IMR-90 (cell line): ENCODE results near the gene ERC2. TPM values are rescaled to one million over a fixed set of nuclear protein-coding genes. Genes with fewer than 3 reads are reported as not detected.

Experiments
- ATAC-seq: fragments of 200-7000 bp; cut with Tn5 transposase; 2 replicates; pipeline ENCODE4 v1.9.1; 2020; ENCODE audit warnings: low read depth, mild to moderate bottlenecking, moderate library complexity
- BruUV-seq: library from RNA; stranded (reverse); fragments of 400-500 nt; replicated peaks from 2 replicates; lab custom pipeline; 2021; lab: Mats Ljungman, UMichigan
- CTCF ChIA-PET: fragments of 300-600 bp; formaldehyde crosslinking; extraction: SDS; loops from one replicate; lab custom pipeline; 2021; ENCODE audit warnings: antibody characterized with exemption; lab: Yijun Ruan, JAX
- POLR2A ChIA-PET: fragments of 300-600 bp; sonication (Branson Sonifier 250); formaldehyde crosslinking; loops from one replicate; lab custom pipeline; 2022; ENCODE audit warnings: antibody characterized with exemption; ENCODE audit not compliant: unreplicated experiment; lab: Charles Lee
- DNase-seq: peaks from one replicate; pipeline ENCODE4 v3.0.0; 2013
- H2AFZ ChIP-seq: replicated peaks from 2 replicates; pipeline ENCODE3; 2013; ENCODE audit warnings: low read length, mild to moderate bottlenecking; ENCODE audit not compliant: poor library complexity
- H2AK5ac ChIP-seq: 2 replicates; pipeline ENCODE4 v1.6.1; 2013; ENCODE audit warnings: low read depth, low read length, inconsistent platforms
- H2AK9ac ChIP-seq: replicated peaks from 2 replicates; pipeline ENCODE3; 2013; ENCODE audit warnings: mild to moderate bottlenecking, low read depth, low read length, moderate library complexity; ENCODE audit not compliant: poor library complexity
- H2BK120ac ChIP-seq: 2 replicates; pipeline ENCODE4 v1.6.1; 2013; ENCODE audit warnings: low read depth, low read length, inconsistent platforms
- H2BK15ac ChIP-seq: 3 replicates; pipeline ENCODE4 v1.6.1; 2013; ENCODE audit warnings: low read depth, low read length, inconsistent platforms
- H2BK20ac ChIP-seq: 2 replicates; pipeline ENCODE4 v1.6.1; 2013; ENCODE audit warnings: low read depth, mild to moderate bottlenecking, inconsistent platforms, low read length, moderate library complexity
- H2BK5ac ChIP-seq: 2 replicates; pipeline ENCODE4 v1.6.1; 2013; ENCODE audit warnings: mild to moderate bottlenecking, low read depth, low read length, inconsistent platforms; ENCODE audit not compliant: poor library complexity, severe bottlenecking
- H3K14ac ChIP-seq: replicated peaks from 2 replicates; pipeline ENCODE4 v1.6.1; 2013; ENCODE audit warnings: low read depth, low read length, inconsistent platforms
- H3K18ac ChIP-seq: 2 replicates; pipeline ENCODE4 v1.6.1; 2013; ENCODE audit warnings: low read depth, low read length, control low read depth
- H3K23ac ChIP-seq: 2 replicates; pipeline ENCODE4 v1.6.1; 2013; ENCODE audit warnings: low read depth, low read length, inconsistent platforms
- H3K27ac ChIP-seq: 2 replicates; pipeline ENCODE4 v1.5.1; 2013; ENCODE audit warnings: mild to moderate bottlenecking, control low read depth, low read length; ENCODE audit not compliant: insufficient read depth
- H3K27me3 ChIP-seq: 2 replicates; pipeline ENCODE4 v1.6.1; 2013; ENCODE audit warnings: low read length; ENCODE audit not compliant: control insufficient read depth, insufficient read depth
- H3K36me3 ChIP-seq: 2 replicates; pipeline ENCODE4 v1.6.1; 2013; ENCODE audit warnings: low read length, mixed read lengths; ENCODE audit not compliant: control insufficient read depth, insufficient read depth
- H3K4ac ChIP-seq: 2 replicates; pipeline ENCODE4 v1.6.1; 2013; ENCODE audit warnings: low read depth, low read length, inconsistent platforms
- H3K4me1 ChIP-seq: 2 replicates; pipeline ENCODE4 v1.6.1; 2013; ENCODE audit warnings: low read length, mixed read lengths; ENCODE audit not compliant: control insufficient read depth, insufficient read depth
- H3K4me2 ChIP-seq: 2 replicates; pipeline ENCODE4 v1.6.1; 2013; ENCODE audit warnings: low read depth, mild to moderate bottlenecking, control low read depth, low read length, moderate library complexity
- H3K4me3 ChIP-seq: 2 replicates; pipeline ENCODE4 v1.5.1; 2013; ENCODE audit warnings: low read depth, mild to moderate bottlenecking, control low read depth, low read length, moderate library complexity; ENCODE audit not compliant: insufficient read depth
- H3K56ac ChIP-seq: 2 replicates; pipeline ENCODE4 v1.6.1; 2013; ENCODE audit warnings: low read length, inconsistent platforms; ENCODE audit not compliant: insufficient read depth; ENCODE audit errors: extremely low read depth
- H3K79me1 ChIP-seq, 2 experiments: 2 replicates each; pipeline ENCODE4 v1.6.1; 2013; ENCODE audit warnings: low read length in 2 of 2, inconsistent platforms in 1 of 2, low read depth in 1 of 2
- H3K9ac ChIP-seq: 2 replicates; pipeline ENCODE4 v1.6.1; 2013; ENCODE audit warnings: low read depth, low read length, control low read depth
- H3K9me1 ChIP-seq: 2 replicates; pipeline ENCODE4 v1.6.1; 2013; ENCODE audit warnings: low read length, inconsistent platforms; ENCODE audit not compliant: insufficient read depth
- H3K9me3 ChIP-seq: 2 replicates; pipeline ENCODE4 v1.6.1; 2013; ENCODE audit warnings: low read length; ENCODE audit not compliant: control insufficient read depth, insufficient read depth
- H4K20me1 ChIP-seq: 2 replicates; pipeline ENCODE4 v1.6.1; 2013; ENCODE audit warnings: low read length, inconsistent platforms; ENCODE audit not compliant: insufficient read depth
- H4K5ac ChIP-seq: 2 replicates; pipeline ENCODE4 v1.6.1; 2013; ENCODE audit warnings: mild to moderate bottlenecking, low read depth, low read length, control low read depth
- H4K8ac ChIP-seq, 2 experiments: 2 replicates each; pipeline ENCODE4 v1.6.1; 2013; ENCODE audit warnings: low read depth in 2 of 2, low read length in 2 of 2, control low read depth in 1 of 2, inconsistent platforms in 1 of 2
- H4K91ac ChIP-seq: 2 replicates; pipeline ENCODE4 v1.6.1; 2013; ENCODE audit warnings: low read depth, low read length, inconsistent platforms; ENCODE audit not compliant: insufficient read depth
- FOS ChIP-seq: fragments of 150-350 bp; IDR thresholded peaks from 2 replicates; pipeline ENCODE4 v1.6.1; 2016; ENCODE audit warnings: low read depth, low read length
- MAFK ChIP-seq: IDR thresholded peaks from 2 replicates; pipeline ENCODE4 v1.6.1; 2012; ENCODE audit warnings: low read depth, low read length, improper control_type of control experiment
- MAZ ChIP-seq: IDR thresholded peaks from 2 replicates; pipeline ENCODE4 v1.6.1; 2012; ENCODE audit warnings: low read depth, mild to moderate bottlenecking, low read length, improper control_type of control experiment, moderate library complexity, borderline replicate concordance
- MXI1 ChIP-seq: IDR thresholded peaks from 2 replicates; pipeline ENCODE4 v1.6.1; 2012; ENCODE audit warnings: low read depth, mild to moderate bottlenecking, low read length, moderate library complexity, borderline replicate concordance
- NFE2L2 ChIP-seq: fragments of 150-350 bp; IDR thresholded peaks from 2 replicates; pipeline ENCODE4 v1.6.1; 2016; ENCODE audit warnings: low read depth, mild to moderate bottlenecking, low read length
- POLR2A ChIP-seq: IDR thresholded peaks from 2 replicates; pipeline ENCODE4 v1.6.1; 2012; ENCODE audit warnings: mild to moderate bottlenecking, low read depth, low read length
- RAD21 ChIP-seq: IDR thresholded peaks from 2 replicates; pipeline ENCODE4 v1.6.1; 2012; ENCODE audit warnings: low read length, improper control_type of control experiment
- RFX5 ChIP-seq: IDR thresholded peaks from 2 replicates; pipeline ENCODE4 v1.8.0; 2012; ENCODE audit warnings: low read depth, mild to moderate bottlenecking, low read length, moderate library complexity
- SMC3 ChIP-seq: fragments of 150-350 bp; IDR thresholded peaks from 2 replicates; pipeline ENCODE4 v1.6.1; 2016; ENCODE audit warnings: low read depth, mild to moderate bottlenecking, antibody characterized with exemption, low read length, moderate library complexity
- WGBS, 2 experiments: methylation state at CpG; one replicate each; pipeline versions ENCODE4 v1.1.5 to v1.1.7; 2013; ENCODE audit warnings: missing lambda C conversion rate in 2 of 2; ENCODE audit not compliant: insufficient read length in 1 of 2; ENCODE audit errors: extremely low coverage in 2 of 2; 5-methylcytosine and 5-hydroxymethylcytosine counted together
- dilution Hi-C: fragments of 300-500 bp; cut with HindIII; formaldehyde crosslinking; loops from one replicate; pipeline ENCODE4 v1.14.3; 2018; ENCODE audit warnings: low sequenced_read_pairs; ENCODE audit not compliant: unreplicated experiment
- in situ Hi-C: fragments of 300-500 bp; cut with MboI; formaldehyde crosslinking; loops from 3 replicates; pipeline ENCODE4 v1.14.3; 2019; ENCODE audit warnings: low sequenced_read_pairs, inconsistent platforms, mixed read lengths
- intact Hi-C: fragments of 100-400 bp; cut with micrococcal nuclease; formaldehyde crosslinking; loops from 2 replicates; pipeline ENCODE4 v1.10.0; 2022
- polyA plus RNA-seq, 3 experiments: library from polyadenylated mRNA; depleted of rRNA; stranded (reverse); fragments of >200 nt; gene quantifications; 2 replicates each; pipeline ENCODE4 v1.2.3, GENCODE V29; 2012; ENCODE audit warnings: low replicate concordance in 1 of 3
- total RNA-seq: library from RNA; depleted of rRNA; stranded (reverse); fragments of >200 nt; gene quantifications from 2 replicates; pipeline ENCODE4 v1.2.3, GENCODE V29; 2012
- TF ChIP-seq, protein P1 (sequence below): fragments of 150-350 bp; IDR thresholded peaks from 2 replicates; pipeline ENCODE4 v1.6.1; 2017; ENCODE audit warnings: mild to moderate bottlenecking, antibody characterized with exemption, low read length, low read depth
- TF ChIP-seq, protein P2 (sequence below): fragments of 150-350 bp; IDR thresholded peaks from 2 replicates; pipeline ENCODE4 v1.6.1; 2016; ENCODE audit warnings: low read depth, mild to moderate bottlenecking, low read length, moderate library complexity, borderline replicate concordance
- TF ChIP-seq, protein P3 (sequence below): conservative IDR thresholded peaks from 2 replicates; pipeline ENCODE4 v1.5.1; 2012; ENCODE audit warnings: mild to moderate bottlenecking, low read depth, low read length, improper control_type of control experiment

ERC2 gene
- total and polyA plus RNA-seq, 2 of the 4 experiments (the other 2 are of a cell fraction): 0.17 to 0.18 TPM

DNA sequence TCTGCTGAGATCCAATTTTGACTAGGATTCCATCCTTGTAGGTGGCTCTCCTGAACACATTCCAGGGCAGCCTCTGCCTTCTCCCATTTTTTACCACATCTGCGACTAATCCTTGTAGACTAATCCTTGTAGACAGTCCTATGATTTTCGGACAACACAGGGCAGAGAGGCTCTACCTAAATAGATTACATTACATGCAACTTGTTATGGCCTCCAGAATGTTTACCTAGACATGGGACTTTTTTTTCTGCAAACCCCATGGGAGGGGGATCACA, 741.8 kb downstream of the ERC2 start:
- no peak overlapping the region for H3K9ac ChIP-seq
- no peak for TF ChIP-seq NFE2L2
- no peak for TF ChIP-seq MAFK
- TF ChIP-seq SMC3: no peak
- TF ChIP-seq, protein P1, sequence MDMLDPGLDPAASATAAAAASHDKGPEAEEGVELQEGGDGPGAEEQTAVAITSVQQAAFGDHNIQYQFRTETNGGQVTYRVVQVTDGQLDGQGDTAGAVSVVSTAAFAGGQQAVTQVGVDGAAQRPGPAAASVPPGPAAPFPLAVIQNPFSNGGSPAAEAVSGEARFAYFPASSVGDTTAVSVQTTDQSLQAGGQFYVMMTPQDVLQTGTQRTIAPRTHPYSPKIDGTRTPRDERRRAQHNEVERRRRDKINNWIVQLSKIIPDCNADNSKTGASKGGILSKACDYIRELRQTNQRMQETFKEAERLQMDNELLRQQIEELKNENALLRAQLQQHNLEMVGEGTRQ: no peak
- TF ChIP-seq, protein P2, sequence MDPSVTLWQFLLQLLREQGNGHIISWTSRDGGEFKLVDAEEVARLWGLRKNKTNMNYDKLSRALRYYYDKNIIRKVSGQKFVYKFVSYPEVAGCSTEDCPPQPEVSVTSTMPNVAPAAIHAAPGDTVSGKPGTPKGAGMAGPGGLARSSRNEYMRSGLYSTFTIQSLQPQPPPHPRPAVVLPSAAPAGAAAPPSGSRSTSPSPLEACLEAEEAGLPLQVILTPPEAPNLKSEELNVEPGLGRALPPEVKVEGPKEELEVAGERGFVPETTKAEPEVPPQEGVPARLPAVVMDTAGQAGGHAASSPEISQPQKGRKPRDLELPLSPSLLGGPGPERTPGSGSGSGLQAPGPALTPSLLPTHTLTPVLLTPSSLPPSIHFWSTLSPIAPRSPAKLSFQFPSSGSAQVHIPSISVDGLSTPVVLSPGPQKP: no peak
- no peak for TF ChIP-seq RFX5
- no peak for TF ChIP-seq RAD21
- no peak for TF ChIP-seq POLR2A
- TF ChIP-seq MXI1: no peak
- no peak for TF ChIP-seq FOS
- no peak for TF ChIP-seq MAZ
- TF ChIP-seq, protein P3, sequence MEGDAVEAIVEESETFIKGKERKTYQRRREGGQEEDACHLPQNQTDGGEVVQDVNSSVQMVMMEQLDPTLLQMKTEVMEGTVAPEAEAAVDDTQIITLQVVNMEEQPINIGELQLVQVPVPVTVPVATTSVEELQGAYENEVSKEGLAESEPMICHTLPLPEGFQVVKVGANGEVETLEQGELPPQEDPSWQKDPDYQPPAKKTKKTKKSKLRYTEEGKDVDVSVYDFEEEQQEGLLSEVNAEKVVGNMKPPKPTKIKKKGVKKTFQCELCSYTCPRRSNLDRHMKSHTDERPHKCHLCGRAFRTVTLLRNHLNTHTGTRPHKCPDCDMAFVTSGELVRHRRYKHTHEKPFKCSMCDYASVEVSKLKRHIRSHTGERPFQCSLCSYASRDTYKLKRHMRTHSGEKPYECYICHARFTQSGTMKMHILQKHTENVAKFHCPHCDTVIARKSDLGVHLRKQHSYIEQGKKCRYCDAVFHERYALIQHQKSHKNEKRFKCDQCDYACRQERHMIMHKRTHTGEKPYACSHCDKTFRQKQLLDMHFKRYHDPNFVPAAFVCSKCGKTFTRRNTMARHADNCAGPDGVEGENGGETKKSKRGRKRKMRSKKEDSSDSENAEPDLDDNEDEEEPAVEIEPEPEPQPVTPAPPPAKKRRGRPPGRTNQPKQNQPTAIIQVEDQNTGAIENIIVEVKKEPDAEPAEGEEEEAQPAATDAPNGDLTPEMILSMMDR: no peak
- no peak overlapping the region for H2AFZ ChIP-seq
- H4K5ac ChIP-seq: no peak overlapping the region
- no TSS peak for BruUV-seq
- DNase-seq (no peak), ATAC-seq (no peak)
- no peak overlapping the region for H2BK5ac ChIP-seq
- H3K27ac ChIP-seq: no peak overlapping the region
- H3K4me3 ChIP-seq: no peak overlapping the region
- H3K36me3 ChIP-seq: no peaks in the 10 kb centered on the region
- peaks cover 4% of the 10 kb centered on the region; the same call in 1 of the 2 replicates for H3K4me1 ChIP-seq
- 0 out of 2 replicates have a peak overlapping the region, but pooled peaks have one; percentile 24 for H3K14ac ChIP-seq
- H4K8ac ChIP-seq: no peak overlapping the region
- H3K9me1 ChIP-seq: no peaks in the 10 kb centered on the region
- WGBS, 2 experiments: no CpG with 5 or more reads among the region's 2 CpGs
- no peaks in the 10 kb centered on the region for H4K20me1 ChIP-seq
- H3K18ac ChIP-seq: no peak overlapping the region
- POLR2A ChIA-PET: no interaction called here
- no peaks in the 10 kb centered on the region for H3K9me3 ChIP-seq
- H3K23ac ChIP-seq: no peak overlapping the region
- H3K79me1 ChIP-seq: no peaks in the 10 kb centered on the region
- no peak overlapping the region for H3K4me2 ChIP-seq
- H2BK15ac ChIP-seq: peak overlapping the region; percentile 33; the same call in 1 of the 3 replicates
- H2BK120ac ChIP-seq: no peak overlapping the region
- H3K27me3 ChIP-seq: peaks cover 6% of the 10 kb centered on the region; the same call in 1 of the 2 replicates
- no peak overlapping the region for H3K4ac ChIP-seq
- no peak overlapping the region for H3K56ac ChIP-seq
- H2AK9ac ChIP-seq: no peak overlapping the region
- dilution Hi-C loops (no loop called here), intact Hi-C loops (no loop called here), in situ Hi-C loops (loop anchor here (10.0 kb wide), 4 partner anchors 562 to 1302 kb away; no protein-coding TSS in a partner anchor)
- no peak overlapping the region for H2BK20ac ChIP-seq
- H4K91ac ChIP-seq: no peak overlapping the region
- no peak overlapping the region for H2AK5ac ChIP-seq
- CTCF ChIA-PET: interaction anchor here (0.8 to 1.2 kb wide), 3 partner anchors 14 to 22 kb away, joined by 3 read pairs; no protein-coding TSS in a partner anchor
